ENCODE data around the gene PPP3R1. TPM values are rescaled to one million over a fixed set of nuclear protein-coding genes. Genes with fewer than 3 reads are reported as not detected.
A peak's percentile ranks its signal among the peaks of the same experiment; 100 is the strongest.

The PPP3R1 gene
- total and polyA plus RNA-seq, 9 of the 15 experiments (the other 6 are each of a cell fraction or from before 2014, with no cell fraction given) = 3.7 to 70.0 (median 24.8) TPM

DNA sequence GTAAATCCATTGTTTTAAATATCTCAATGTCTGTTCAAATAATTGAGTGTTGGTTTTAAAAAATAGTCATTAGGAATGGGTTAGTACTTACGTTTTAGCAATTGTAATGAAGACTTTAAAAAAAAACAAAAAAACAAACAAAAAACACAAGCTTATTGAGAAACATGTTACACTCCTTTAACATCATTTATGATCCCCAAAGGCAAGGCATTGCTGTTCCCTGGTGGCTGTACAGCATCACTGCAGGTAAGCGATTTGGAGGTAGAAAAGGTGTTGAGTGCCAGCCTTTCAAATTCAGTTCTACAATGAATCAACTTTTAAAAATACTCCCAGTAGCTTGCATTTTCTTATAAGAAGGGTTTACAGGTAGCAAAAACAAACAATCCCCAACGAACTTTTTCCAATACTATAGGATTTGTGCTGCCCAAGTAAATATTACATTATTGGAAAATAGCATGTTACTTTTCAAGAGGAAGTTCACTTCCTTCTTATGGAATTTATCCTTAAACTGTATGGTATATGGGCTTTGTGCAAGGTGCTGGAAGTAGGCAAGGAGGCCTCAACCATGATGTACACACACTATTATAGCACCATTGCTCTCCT is 39.9 kb upstream of the PPP3R1 start (continued):
- 0 out of 2 replicates have a peak, but pooled peaks have one; percentile 8 for TF ChIP-seq ILF3 (IDR thresholded peaks at IDR 0.05; ENCODE audit: borderline replicate concordance)
- TF ChIP-seq CEBPG (CRISPR knock-in tag; IDR thresholded peaks at IDR 0.05) = no peak
- TF ChIP-seq CEBPG (tag; conservative IDR thresholded peaks at IDR 0.05 in 1 of 2, IDR thresholded peaks at IDR 0.05 in 1 of 2) = peak in 1 of 2 experiments; percentile 8; a peak in 1 of 4 replicates
- TF ChIP-seq XRCC3 (IDR thresholded peaks at IDR 0.05) = no peak
- TF ChIP-seq CTBP1 (IDR thresholded peaks at IDR 0.05; ENCODE audit: borderline replicate concordance) = no peak
- no peak for TF ChIP-seq CCAR2 (IDR thresholded peaks at IDR 0.05; ENCODE audit: low read depth, low read length)
- TF ChIP-seq, protein P1, sequence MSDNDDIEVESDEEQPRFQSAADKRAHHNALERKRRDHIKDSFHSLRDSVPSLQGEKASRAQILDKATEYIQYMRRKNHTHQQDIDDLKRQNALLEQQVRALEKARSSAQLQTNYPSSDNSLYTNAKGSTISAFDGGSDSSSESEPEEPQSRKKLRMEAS (CRISPR knock-in tag; IDR thresholded peaks at IDR 0.05) = no peak
- TF ChIP-seq, protein P2, sequence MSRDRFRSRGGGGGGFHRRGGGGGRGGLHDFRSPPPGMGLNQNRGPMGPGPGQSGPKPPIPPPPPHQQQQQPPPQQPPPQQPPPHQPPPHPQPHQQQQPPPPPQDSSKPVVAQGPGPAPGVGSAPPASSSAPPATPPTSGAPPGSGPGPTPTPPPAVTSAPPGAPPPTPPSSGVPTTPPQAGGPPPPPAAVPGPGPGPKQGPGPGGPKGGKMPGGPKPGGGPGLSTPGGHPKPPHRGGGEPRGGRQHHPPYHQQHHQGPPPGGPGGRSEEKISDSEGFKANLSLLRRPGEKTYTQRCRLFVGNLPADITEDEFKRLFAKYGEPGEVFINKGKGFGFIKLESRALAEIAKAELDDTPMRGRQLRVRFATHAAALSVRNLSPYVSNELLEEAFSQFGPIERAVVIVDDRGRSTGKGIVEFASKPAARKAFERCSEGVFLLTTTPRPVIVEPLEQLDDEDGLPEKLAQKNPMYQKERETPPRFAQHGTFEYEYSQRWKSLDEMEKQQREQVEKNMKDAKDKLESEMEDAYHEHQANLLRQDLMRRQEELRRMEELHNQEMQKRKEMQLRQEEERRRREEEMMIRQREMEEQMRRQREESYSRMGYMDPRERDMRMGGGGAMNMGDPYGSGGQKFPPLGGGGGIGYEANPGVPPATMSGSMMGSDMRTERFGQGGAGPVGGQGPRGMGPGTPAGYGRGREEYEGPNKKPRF (IDR thresholded peaks at IDR 0.05; ENCODE audit: low read depth, low read length) = no peak
- peak; percentile 66 for TF ChIP-seq KLF16 (IDR thresholded peaks at IDR 0.05)
- TF ChIP-seq, protein P3, sequence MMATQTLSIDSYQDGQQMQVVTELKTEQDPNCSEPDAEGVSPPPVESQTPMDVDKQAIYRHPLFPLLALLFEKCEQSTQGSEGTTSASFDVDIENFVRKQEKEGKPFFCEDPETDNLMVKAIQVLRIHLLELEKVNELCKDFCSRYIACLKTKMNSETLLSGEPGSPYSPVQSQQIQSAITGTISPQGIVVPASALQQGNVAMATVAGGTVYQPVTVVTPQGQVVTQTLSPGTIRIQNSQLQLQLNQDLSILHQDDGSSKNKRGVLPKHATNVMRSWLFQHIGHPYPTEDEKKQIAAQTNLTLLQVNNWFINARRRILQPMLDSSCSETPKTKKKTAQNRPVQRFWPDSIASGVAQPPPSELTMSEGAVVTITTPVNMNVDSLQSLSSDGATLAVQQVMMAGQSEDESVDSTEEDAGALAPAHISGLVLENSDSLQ (IDR thresholded peaks at IDR 0.05) = no peak
- TF ChIP-seq ZKSCAN1 (IDR thresholded peaks at IDR 0.05; ENCODE audit: low read depth, low read length) = no peak
- TF ChIP-seq, protein P4, sequence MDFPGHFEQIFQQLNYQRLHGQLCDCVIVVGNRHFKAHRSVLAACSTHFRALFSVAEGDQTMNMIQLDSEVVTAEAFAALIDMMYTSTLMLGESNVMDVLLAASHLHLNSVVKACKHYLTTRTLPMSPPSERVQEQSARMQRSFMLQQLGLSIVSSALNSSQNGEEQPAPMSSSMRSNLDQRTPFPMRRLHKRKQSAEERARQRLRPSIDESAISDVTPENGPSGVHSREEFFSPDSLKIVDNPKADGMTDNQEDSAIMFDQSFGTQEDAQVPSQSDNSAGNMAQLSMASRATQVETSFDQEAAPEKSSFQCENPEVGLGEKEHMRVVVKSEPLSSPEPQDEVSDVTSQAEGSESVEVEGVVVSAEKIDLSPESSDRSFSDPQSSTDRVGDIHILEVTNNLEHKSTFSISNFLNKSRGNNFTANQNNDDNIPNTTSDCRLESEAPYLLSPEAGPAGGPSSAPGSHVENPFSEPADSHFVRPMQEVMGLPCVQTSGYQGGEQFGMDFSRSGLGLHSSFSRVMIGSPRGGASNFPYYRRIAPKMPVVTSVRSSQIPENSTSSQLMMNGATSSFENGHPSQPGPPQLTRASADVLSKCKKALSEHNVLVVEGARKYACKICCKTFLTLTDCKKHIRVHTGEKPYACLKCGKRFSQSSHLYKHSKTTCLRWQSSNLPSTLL (IDR thresholded peaks at IDR 0.05) = no peak
- TF ChIP-seq TCF3 (CRISPR knock-in tag; IDR thresholded peaks at IDR 0.05) = no peak
- 0 out of 4 replicates have a peak, but pooled peaks of 1 of the 2 experiments have one; percentile 43 for TF ChIP-seq FOXK2 (conservative IDR thresholded peaks at IDR 0.05 in 1 of 2, IDR thresholded peaks at IDR 0.05 in 1 of 2; ENCODE audit: low read depth in 2 of 2)
- TF ChIP-seq, protein P5, sequence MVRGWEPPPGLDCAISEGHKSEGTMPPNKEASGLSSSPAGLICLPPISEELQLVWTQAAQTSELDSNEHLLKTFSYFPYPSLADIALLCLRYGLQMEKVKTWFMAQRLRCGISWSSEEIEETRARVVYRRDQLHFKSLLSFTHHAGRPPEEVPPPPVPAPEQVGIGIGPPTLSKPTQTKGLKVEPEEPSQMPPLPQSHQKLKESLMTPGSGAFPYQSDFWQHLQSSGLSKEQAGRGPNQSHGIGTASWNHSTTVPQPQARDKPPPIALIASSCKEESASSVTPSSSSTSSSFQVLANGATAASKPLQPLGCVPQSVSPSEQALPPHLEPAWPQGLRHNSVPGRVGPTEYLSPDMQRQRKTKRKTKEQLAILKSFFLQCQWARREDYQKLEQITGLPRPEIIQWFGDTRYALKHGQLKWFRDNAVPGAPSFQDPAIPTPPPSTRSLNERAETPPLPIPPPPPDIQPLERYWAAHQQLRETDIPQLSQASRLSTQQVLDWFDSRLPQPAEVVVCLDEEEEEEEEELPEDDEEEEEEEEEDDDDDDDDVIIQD (CRISPR knock-in tag; IDR thresholded peaks at IDR 0.05) = no peak
- TF ChIP-seq MYNN (IDR thresholded peaks at IDR 0.05) = no peak
- no peak for TF ChIP-seq MYNN (CRISPR knock-in tag; IDR thresholded peaks at IDR 0.05)
- no peak for TF ChIP-seq L3MBTL2 (IDR thresholded peaks at IDR 0.05)
- TF ChIP-seq ZNF764 (CRISPR knock-in tag; IDR thresholded peaks at IDR 0.05; ENCODE audit: low read depth) = no peak
- no peak for TF ChIP-seq ELF4 (CRISPR knock-in tag; IDR thresholded peaks at IDR 0.05)

Data from K562 (cell line).